GM19240 (cell line): ENCODE measurements around the gene ADAMTS2.

ENCODE experiments used
- DNase-seq: peaks from one replicate; pipeline ENCODE4 v3.0.0; 2011; ENCODE audit warnings: low spot score; ENCODE audit not compliant: insufficient read length

The ADAMTS2 gene

GRCh38 chr5:179255527-179256327, 89.5 kb downstream of the ADAMTS2 start:
- DNase-seq, result no peak

GRCh38 chr5:179254638-179255271, 90.5 kb downstream of the ADAMTS2 start:
- DNase-seq, result no peak

GRCh38 chr5:179253730-179254129, 91.5 kb downstream of the ADAMTS2 start:
- no peak for DNase-seq

- no peak for DNase-seq
Observed at GRCh38 chr5:179251276-179251969, 93.8 kb downstream of the ADAMTS2 start.

- no peak for DNase-seq
Observed at GRCh38 chr5:179250561-179251225, 94.6 kb downstream of the ADAMTS2 start.

GRCh38 chr5:179246227-179246626, 99.0 kb downstream of the ADAMTS2 start:
- no peak for DNase-seq

- no peak for DNase-seq
Observed at GRCh38 chr5:179245031-179245430, 100.2 kb downstream of the ADAMTS2 start.

GRCh38 chr5:179244044-179244443, 101.2 kb downstream of the ADAMTS2 start:
- DNase-seq, result no peak

GRCh38 chr5:179243333-179243732, 101.9 kb downstream of the ADAMTS2 start:
- DNase-seq, result no peak

GRCh38 chr5:179242676-179243075, 102.6 kb downstream of the ADAMTS2 start:
- DNase-seq, result no peak

- DNase-seq, result no peak
Observed at GRCh38 chr5:179241764-179242370, 103.4 kb downstream of the ADAMTS2 start.

- DNase-seq, result no peak
Observed at GRCh38 chr5:179241175-179241574, 104.1 kb downstream of the ADAMTS2 start.

GRCh38 chr5:179240561-179240960, 104.7 kb downstream of the ADAMTS2 start:
- DNase-seq, result no peak

GRCh38 chr5:179239256-179240135, 105.8 kb downstream of the ADAMTS2 start:
- no peak for DNase-seq

- no peak for DNase-seq
Observed at GRCh38 chr5:179238628-179238970, 106.7 kb downstream of the ADAMTS2 start.

GRCh38 chr5:179237770-179238627, 107.3 kb downstream of the ADAMTS2 start:
- DNase-seq, result no peak

- DNase-seq, result no peak
Observed at GRCh38 chr5:179235416-179236400, 109.6 kb downstream of the ADAMTS2 start.

- no peak for DNase-seq
Observed at GRCh38 chr5:179234563-179235135, 110.6 kb downstream of the ADAMTS2 start.
